Activated T-helper 9 cell treated with anti-CD3 and anti-CD28 coated beads, Interleukin-2, amount 50 U/mL, for 16 hours (primary cell): Measurements from ENCODE around the gene TRIOBP.

Experiments
- DNase-seq: peaks from one replicate; pipeline ENCODE4 v3.0.0-alpha.2; 2020; ENCODE audit warnings: low read depth

The TRIOBP gene

DNA sequence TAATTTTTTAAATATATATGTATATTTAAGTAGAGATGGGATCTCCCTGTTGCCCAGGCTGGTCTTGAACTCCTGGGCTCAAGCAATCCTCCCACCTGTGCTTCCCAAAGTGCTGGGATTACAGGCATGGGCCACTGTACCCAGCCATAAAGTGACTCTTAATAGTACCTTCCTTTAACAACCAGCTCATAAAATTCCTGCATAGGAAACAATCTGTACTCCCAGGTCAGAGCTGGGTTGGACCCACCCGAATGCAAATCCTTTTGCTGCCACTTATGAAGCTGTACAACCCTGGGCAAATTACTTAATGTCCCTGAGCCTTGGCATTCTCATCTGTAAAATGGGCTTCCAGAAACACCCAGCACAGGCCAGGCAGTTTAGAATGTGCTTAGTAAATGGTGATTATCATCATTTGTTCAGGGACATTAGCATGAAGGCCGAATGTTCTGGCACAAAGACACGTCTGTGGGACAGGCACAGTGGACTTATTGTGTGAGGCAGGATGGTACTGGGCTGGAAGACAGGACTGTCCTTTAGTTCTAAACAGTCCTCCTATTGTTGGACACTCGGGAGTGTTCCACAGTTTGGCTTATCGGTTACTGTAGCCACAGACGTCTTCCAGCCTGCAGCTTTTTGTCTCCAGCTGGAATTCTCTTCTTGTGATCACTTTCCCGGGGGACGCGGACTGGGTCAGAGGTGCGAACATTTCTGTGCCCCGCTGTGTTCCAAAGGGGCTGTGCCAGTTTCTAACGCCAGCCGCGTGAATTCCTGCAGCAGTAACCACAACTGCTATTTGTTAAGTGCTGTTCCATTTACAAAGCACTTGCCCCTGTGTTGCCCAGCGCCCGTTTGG lies 32.4 kb upstream of the TRIOBP start:
- DNase-seq = no peak

DNA sequence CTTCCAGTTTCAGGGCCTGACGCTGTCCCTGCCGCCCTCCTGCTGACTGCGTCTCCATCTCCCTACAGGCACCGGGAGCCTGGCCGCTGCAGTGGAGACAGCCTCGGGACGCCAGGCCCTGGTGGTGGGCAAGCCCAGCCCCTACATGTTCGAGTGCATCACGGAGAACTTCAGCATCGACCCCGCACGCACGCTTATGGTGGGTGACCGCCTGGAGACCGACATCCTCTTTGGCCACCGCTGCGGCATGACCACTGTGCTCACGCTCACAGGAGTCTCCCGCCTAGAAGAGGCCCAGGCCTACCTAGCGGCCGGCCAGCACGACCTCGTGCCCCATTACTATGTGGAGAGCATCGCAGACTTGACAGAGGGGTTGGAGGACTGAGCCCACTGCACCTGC lies 31.4 kb upstream of the TRIOBP start:
- DNase-seq = no peak

DNA sequence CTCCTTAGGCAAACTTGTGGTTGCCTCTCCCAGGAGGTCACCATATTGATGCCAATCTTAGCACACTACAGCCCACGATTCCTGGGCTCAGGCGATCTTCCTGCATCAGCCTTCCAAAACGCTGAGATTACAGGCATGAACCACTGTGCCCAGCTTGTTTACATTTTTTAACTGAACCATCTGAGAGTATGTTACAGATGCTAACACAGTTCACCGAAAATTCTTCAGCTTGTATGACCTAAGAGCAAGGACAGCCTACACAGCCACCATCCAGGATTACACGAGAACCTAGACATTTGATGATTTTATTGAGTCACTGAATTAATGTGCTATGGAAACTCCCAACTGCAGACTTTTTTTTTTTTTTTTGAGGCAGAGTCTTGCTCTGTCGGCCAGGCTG lies 27.3 kb upstream of the TRIOBP start:
- DNase-seq = no peak

DNA sequence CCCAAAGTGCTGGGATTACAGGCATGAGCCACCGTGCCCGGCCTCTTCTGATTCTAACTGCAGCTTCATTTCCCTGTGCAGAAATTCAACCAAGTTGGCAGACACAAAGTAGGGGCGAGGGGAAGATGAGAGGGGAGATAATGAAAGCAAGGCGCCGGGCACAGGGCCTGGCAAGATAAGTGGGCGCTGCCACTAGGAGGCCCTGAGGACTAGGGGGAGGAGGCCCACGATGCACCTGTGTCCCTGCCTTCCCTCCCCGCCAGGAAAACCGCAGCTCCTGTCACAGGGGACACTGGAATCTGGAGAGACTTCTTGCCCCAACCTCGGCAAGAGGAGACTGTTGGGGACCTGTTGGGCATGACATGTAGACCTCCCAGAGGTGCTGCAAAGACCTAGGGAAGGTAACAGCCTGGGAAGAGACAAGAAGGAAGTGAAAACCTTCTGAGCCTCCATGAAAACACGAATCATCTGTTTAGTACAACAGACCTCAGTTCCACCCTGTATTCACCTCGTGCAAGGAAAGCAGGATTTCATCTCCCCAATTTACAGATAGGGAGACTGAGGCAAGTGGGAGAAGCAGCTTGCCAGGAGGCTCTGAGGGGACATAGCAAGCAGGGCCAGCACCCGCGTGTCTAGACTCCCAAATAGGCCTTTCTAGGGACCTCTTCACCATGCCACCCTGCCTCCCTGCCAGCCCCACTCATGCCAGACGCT lies 24.5 kb upstream of the TRIOBP start:
- DNase-seq = no peak

DNA sequence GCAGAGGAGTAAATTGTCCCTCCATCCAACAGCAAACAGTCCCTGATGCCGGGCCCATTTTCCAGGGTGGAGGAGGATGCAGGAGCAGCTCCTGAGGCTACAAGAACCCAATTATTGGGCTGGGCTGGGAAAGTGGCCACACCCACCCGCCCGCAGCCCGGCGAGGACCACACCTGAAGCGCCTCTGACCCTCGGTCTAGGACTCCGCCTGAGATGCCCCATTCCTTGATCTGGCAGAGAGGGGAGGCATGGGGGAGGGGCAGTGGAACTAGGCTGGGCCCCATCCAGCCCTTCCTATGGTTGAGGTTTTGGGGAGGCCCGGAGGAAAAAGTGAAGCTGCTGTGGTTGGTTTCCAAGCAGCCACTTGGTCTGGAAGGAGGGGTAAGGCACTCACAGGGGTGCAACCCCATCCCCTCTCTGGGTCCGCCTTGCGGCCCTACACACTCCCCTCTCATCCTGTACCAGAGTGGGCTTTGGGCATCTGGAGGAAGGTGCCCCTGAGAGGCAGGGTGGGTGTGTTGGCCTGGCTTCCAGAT lies 23.9 kb upstream of the TRIOBP start:
- DNase-seq = no peak

DNA sequence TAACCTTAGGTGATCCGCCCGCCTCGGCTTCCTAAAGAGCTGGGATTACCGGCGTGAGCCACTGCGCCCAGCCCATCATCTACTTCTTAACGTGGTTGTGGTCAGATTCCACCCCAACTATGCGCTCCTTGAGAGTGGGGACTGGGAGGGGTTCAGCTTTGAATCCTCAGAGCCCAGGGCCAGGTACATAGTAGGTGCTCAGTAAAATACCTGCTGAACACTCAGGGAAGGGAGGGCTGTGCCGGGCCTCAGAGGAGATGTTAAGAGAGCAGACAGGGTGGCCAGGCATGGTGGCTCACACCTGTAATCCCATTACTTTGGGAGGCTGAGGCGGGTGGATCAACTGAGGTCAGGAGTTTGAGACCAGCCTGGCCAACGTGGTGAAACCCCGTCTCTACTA lies 22.6 kb upstream of the TRIOBP start:
- no peak for DNase-seq

DNA sequence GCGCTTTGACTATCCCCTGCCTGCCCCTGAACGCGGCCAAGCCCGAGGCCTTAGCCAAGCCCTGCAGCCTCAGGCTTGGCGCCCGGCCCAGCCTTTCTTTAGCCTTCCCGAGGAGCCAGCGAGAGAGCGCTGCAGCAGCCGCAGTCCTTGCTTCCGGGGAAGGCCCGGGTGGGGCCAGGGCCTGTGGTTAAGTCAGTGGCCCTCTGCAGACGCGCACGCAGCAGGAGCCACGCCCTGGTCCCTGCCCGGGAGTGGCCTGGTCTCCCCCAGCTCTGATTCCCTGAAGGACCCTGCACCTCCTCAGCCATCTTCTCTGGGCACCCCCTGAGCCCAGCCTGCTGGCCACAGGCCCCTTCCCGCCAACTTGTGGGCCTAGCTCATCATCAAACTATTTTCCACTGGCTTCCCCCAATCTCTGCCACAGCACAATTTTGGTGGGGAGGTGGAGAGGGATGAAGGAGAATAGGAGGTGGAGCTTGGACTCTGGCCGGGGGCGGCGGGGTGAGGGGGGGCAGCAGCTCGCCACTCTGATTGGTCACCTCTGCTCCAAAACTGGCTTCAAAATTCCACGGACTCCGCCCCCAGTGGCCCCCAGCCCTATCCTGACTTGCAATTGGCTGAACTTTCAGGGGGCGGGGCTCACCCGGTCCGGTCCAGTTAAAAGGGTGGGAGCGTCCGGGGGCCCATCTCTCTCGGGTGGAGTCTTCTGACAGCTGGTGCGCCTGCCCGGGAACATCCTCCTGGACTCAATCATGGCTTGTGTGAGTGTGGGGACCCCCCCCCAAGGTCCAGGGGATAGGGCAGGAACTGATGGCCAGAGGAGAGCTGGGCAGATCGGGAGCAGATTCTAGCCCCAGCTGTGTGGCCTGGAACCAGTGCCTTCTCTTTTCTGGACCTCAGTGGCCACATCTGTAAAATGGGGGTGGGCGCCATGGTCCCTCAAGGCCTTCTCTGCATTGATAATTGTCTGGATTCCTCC lies 21.6 kb upstream of the TRIOBP start, which contains the start of gene LGALS1:
Gene LGALS1, plus strand, starts transcription at position 686 of the 979 bp plus-strand sequence. Its CDS starts 67 bp downstream, at position 753.
- DNase-seq = peak; percentile 45

DNA sequence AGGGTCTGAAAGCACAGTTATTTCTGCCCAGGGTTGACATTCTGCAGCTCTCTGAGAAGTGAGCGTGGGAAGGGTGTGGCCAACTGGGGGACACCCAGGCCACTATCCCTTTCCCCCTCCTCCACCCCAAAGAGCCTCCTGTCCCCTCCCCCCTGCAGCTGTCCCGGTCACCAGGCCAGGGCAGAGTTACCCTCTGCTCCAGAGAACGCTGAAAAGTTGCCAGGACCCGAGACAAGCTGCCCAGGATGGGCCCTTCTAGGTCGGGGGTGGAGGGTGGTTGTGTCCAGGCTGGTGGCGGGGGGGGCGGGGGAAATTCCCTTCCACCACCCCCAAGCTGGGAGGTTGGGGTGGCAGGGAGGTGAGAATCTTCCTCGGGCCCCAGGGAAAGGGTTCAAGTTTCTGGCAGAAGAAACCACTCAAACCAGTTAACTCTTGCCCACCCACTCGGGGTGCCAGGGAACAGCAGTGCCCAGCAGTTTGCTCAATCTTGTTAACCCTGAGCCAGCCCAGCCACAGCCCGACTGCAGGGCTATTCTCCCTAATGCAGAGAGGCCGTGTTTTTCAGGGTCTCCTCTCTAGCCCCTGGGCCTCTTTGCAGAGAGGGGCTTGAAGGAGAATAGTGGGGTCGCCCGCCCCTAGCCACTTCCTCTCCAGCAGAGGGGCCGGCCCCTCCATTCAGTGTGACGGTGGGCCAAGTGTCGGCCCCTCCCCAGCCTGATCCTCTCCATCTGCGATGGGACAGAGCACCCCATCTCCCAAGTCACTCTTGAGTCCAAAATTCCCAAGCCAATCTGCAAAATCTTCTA lies 20.7 kb upstream of the TRIOBP start:
- DNase-seq = no peak

DNA sequence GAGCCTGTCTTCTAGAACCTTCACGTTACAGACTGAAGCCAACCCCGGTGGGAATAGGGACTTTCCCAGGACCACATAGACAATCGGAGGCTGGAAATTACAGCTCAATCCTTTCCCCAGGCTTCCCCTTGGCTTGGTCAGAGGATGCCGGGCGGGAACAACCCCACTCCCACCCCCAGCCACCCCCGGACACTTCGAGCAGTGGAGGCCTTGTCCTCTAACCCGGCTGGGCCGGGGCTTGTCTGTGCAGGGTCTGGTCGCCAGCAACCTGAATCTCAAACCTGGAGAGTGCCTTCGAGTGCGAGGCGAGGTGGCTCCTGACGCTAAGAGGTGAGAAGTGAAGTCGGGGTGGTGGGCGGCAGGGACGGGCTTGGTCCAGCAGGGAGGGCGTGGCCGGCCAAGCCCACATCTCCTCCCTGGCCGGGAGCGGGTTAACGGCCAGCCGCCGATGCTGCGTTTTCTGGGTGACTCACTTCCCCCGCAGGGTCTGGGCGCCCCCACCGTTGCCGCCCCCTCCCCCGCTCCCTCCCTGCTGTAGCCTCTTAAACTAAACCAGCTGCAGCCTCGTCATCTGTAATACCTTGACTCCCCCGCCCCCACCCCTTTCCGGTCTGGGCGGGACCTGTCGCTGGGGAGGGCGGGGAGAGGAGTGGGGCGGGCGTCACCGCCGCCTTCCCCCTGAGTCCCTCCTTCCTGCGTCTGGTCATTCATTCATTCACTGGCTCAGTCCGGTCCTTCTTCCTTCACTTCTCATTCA lies 19.9 kb upstream of the TRIOBP start:
- peak; percentile 90 for DNase-seq

DNA sequence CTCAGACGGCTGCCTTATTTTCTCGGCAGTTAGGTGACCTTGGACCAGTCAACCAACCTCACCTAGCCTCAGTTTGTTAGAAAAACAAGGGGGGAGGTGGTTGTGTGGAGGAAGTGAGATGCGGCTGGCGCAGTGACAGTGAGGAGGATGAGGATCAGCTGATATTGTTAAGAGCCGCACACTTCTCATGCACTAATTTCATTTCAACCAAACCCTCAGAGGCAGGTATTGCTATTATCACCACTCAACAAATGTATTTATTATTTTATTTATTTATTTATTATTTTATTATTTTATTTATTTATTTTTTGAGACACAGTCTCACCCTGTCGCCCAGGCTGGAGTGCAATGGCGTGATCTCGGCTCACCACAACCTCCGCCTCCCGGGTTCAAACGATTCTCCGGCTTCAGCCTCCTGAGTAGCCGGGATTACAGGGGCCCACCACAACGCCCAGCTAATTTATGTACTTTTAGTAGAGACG lies 19.3 kb upstream of the TRIOBP start:
- DNase-seq = no peak

DNA sequence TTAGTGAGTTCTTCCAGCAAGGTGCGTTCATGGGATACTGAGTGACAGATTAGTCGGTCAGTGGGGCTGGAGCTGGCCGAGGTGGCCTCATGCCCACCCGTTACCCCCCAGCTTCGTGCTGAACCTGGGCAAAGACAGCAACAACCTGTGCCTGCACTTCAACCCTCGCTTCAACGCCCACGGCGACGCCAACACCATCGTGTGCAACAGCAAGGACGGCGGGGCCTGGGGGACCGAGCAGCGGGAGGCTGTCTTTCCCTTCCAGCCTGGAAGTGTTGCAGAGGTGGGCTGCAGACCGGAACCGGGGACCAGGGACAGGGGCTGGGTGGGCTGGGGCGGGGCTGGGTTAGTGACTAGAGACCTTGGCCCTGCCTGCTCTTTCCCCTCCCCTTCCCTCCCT lies 18.5 kb upstream of the TRIOBP start:
- no peak for DNase-seq

DNA sequence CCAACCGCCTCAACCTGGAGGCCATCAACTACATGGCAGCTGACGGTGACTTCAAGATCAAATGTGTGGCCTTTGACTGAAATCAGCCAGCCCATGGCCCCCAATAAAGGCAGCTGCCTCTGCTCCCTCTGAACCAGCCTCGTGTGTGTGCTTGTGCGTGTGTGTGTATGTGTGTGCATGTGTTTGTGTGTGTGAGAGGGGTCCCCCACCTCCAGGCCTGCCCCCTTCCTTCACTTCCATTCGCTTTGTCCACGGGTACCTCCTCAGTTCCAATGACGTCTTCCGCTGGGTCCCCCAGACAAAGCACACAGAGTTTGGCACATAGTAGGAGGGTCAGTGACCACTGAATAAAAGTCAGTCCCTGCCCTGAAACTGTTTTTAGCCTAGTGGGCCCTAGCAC lies 17.2 kb upstream of the TRIOBP start:
- DNase-seq = no peak

DNA sequence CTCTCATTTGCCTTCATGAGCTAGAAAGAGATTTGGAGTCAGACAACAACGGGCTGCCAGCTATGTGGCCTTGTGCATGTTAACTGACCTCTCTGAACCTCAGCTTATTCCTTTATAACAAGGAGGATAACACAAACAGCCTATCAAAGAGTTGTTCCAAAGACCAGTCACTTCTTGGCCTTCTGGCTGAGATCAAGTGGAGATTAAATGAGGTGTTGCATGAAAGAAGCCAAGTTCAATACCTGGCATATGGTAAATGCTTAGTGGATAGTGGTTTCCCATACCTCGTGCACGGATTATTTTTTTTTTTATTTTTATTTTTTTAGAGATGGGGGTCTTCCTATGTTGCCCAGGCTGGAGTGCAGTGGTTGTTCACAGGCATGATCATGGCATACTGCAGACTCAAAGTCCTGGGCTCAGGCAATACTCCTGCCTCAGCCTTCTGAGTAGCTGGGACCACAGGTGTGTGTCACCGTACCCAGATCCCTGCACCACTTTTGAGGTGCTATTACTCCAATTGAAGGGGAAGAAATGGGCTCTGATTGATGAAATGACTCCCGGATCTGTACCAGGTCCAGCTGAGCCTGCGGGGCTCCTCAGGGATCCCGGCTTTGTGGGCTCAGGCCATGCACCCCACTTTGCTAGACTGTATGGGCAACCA lies 16.5 kb upstream of the TRIOBP start:
- no peak for DNase-seq

DNA sequence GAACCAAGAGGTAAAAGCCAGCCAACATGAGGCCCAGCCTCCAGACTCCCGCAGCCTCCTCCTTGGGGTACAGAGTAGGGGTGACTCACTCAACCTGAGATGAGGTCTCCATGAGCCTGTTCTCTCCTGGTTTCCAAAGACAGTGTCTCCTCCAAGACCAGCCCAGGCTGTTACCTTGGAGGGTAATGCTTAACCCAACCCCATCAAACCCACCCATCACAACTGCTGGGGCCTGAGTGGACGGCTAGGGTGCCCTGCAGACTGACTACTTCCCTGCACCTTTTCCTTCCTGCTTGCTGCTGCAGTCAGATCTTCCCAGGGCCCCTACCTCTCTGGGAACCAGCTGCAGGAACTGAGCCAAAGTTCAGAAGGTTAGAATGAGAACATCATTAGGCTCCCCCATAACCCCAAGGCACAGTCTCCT lies 15.8 kb upstream of the TRIOBP start:
- DNase-seq = no peak

DNA sequence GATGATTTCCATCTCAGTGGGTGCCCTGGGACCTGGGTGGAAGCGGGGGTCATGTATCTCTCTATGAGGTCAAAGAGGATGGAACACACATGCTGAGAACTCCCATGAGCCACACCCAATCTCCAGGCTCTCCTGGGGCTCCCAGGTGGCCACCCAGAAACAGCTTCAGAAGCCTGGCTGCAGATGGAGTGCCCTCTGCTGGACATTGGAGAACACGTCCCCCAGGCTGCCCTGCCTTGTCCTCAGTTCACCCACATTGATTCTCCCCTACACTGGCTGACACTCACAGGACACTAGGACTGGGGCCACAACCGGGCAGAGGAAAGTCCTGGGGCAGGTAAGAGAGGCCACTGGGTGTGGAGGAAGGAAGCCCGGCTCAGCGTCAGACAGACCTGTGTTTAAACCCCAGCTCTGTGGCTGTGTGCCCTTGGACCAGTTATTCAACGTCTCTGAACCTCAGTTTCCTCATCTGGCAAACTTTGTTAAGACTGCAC lies 15.2 kb upstream of the TRIOBP start:
- DNase-seq = peak; percentile 64

DNA sequence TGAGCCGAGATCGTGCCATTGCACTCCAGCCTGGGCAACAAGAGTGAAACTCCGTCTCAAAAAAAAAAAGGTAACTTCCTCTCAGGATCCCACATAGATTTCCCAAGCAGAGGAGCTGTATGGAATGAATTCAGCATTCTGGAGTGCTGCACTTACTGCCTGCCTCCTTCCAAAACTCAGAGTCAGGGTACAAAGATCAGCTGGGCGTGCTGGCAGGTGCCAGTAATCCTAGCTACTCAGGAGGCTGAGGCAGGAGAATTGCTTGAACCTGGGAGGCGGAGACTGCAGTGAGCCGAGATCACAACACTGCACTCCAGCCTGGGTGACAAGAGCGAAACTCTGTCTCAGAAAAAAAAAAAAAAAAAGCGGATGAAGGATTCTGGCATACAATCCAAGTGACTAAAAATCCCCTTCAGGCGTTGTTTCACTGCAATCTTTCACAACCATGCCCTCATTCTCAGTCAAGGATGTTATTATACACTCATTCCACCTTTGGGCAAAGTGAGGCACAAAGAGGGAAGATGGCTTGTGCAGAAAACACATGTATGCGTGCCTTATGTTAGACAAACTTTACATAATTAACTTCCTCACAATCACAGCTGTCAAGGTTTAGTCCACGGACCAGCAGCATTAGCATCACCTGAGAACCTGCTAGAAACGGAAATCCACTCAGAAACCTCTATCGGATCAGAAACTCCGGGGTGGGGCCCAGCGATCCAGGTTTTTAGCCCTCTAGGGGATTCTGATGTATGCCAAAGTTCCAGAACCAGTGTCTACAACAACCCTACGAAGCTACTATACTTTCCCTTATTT lies 11.8 kb upstream of the TRIOBP start:
- no peak for DNase-seq

DNA sequence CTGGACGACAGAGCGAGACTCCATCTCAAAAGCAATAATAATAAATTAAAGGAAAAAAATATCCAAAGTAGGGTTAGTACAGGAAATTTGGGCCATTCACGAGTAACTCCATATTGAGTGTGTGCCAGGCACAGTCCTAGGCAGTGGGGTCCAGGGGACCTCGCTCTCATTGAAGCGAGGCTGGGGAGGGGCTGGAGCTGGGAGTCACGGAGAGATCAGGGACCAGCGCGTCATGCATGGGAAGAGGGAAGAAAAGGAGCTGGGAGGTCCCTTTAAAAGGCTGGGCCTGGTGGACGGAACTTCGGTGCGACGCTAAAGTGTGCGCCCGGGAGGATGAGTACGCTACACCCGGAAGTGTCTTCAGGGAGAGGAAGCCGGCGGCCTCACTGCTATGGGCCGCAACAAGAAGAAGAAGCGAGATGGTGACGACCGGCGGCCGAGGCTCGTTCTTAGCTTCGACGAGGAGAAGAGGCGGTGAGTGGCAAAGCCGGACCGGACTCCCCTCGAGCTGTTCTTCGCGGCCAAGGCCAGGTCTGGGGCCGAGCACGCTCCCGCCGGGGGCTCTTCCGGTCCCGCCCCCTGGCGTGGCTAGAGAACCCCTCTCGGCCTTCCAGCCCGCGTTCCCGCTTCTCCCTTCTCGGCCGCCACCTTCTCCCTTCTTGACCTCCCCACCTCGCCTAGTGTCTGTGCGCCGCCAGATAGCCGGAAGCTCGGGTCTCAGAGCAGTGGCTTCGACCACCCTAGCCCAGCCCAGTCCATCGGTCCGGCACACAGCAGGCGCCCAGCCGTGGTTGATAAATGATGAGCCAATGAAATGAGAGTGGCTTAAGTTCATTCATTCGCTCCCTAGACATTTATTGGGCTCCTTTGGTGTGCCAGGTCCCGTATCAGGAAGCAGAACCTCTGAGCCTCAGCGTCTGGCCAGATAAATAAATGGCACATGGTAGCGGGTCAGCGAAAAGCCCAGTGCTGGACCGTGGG lies 10.6 kb upstream of the TRIOBP start, which contains the start of gene NOL12:
Gene NOL12, plus strand, starts transcription at position 342 of the 981 bp plus-strand sequence. Its CDS starts 50 bp downstream, at position 392.
- peak; percentile 63 for DNase-seq
